Calu3 (cell line): Measurements from ENCODE around the gene CDT1. TPM values are rescaled to one million over a fixed set of nuclear protein-coding genes. Genes with fewer than 3 reads are reported as not detected.

Experiments used
- BruUV-seq: library from RNA; stranded (reverse); fragments of 400-500 nt; replicated peaks from 2 replicates; lab custom pipeline; 2021; lab: Mats Ljungman, UMichigan
- CTCF ChIA-PET: fragments of 300-600 bp; sonication (Branson Sonifier 250); formaldehyde crosslinking; loops from one replicate; lab custom pipeline; 2022; ENCODE audit warnings: antibody characterized with exemption; lab: Charles Lee
- DNase-seq: peaks from one replicate; pipeline ENCODE4 v3.0.0; 2022
- H3K27ac Mint-ChIP-seq: one replicate; pipeline ENCODE4 v1.8.0; 2022; ENCODE audit warnings: mixed read lengths; ENCODE audit not compliant: unreplicated experiment
- H3K27me3 Mint-ChIP-seq: one replicate; pipeline ENCODE4 v1.8.0; 2022; ENCODE audit warnings: mixed read lengths; ENCODE audit not compliant: unreplicated experiment
- H3K36me3 Mint-ChIP-seq: one replicate; pipeline ENCODE4 v1.8.0; 2022; ENCODE audit warnings: mild to moderate bottlenecking, moderate library complexity, mixed read lengths; ENCODE audit not compliant: insufficient read depth, unreplicated experiment
- H3K4me1 Mint-ChIP-seq: one replicate; pipeline ENCODE4 v1.8.0; 2022; ENCODE audit warnings: mild to moderate bottlenecking, low read depth, mixed read lengths; ENCODE audit not compliant: unreplicated experiment
- H3K4me3 Mint-ChIP-seq: one replicate; pipeline ENCODE4 v1.8.0; 2022; ENCODE audit warnings: mild to moderate bottlenecking, low read depth, moderate library complexity, mixed read lengths; ENCODE audit not compliant: unreplicated experiment
- H3K9me3 Mint-ChIP-seq: one replicate; pipeline ENCODE4 v1.8.0; 2022; ENCODE audit warnings: low read depth, mixed read lengths; ENCODE audit not compliant: unreplicated experiment
- intact Hi-C: fragments of 100-400 bp; cut with micrococcal nuclease; formaldehyde crosslinking; loops from one replicate; pipeline ENCODE4 v1.10.0; 2022; ENCODE audit not compliant: unreplicated experiment
- total RNA-seq: library from RNA; stranded (reverse); gene quantifications from 2 replicates; pipeline ENCODE4 v1.2.3, GENCODE V29; 2022
- TF ChIP-seq, protein P1 (sequence below): fragments of 200-600 bp; IDR thresholded peaks from one replicate; pipeline ENCODE4 v1.8.0; 2022; ENCODE audit warnings: antibody characterized with exemption; ENCODE audit not compliant: unreplicated experiment

Gene CDT1
- total RNA-seq, 1 experiment from 2014 or later = 74.8 TPM

DNA sequence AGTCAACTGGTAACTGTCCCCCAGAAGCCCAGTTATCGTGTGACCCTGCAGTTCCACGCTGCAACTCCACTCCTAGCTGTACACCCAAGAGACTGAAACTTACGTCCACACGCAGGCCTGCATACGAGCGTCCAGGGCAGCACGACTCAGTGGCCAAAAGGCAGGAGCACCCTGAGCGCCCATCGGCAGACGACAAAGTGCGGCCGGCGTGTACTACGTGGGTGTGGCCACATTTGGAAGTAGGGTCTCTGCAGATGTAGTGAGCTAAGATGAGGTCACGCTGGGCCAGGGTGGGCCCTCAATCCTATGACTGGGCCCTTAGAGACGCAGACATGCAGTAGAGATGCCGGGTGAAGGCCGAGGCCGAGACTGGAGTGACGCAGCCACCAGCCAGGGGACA, 39.7 kb downstream of the CDT1 start:
- H3K27ac Mint-ChIP-seq = no peak overlapping the region
- no TSS peak for BruUV-seq

DNA sequence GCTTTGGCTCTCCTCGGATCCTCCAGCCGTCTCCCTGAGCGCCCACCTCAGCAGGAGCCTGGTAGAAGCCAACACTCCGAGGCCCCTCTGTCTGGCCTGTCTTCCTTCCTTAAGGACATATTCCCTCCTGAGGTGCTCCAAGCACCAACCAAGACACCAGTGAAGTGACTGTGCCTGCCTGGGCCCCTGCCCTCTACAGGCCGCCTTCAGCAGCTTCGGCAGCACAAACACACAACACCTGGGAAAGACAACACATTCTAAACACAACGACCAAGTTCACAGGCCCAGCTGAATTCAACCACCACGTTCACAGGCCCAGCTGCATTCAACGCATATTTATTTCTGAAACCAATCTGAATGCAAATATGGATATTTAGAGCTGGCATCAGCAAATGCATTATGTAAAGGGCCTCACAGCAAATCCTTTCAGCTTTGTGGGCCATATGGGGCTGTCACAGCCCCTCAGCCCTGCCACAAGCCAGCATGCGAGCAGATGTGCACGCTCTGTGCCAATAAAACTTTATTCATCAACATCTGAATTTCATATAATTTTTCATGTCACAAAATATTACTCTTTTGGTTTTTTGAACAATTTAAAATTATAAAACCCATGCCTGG, 40.9 kb downstream of the CDT1 start:
- intact Hi-C loops = no loop called here
- no TSS peak for BruUV-seq
- no peak for DNase-seq
- TF ChIP-seq, protein P1, sequence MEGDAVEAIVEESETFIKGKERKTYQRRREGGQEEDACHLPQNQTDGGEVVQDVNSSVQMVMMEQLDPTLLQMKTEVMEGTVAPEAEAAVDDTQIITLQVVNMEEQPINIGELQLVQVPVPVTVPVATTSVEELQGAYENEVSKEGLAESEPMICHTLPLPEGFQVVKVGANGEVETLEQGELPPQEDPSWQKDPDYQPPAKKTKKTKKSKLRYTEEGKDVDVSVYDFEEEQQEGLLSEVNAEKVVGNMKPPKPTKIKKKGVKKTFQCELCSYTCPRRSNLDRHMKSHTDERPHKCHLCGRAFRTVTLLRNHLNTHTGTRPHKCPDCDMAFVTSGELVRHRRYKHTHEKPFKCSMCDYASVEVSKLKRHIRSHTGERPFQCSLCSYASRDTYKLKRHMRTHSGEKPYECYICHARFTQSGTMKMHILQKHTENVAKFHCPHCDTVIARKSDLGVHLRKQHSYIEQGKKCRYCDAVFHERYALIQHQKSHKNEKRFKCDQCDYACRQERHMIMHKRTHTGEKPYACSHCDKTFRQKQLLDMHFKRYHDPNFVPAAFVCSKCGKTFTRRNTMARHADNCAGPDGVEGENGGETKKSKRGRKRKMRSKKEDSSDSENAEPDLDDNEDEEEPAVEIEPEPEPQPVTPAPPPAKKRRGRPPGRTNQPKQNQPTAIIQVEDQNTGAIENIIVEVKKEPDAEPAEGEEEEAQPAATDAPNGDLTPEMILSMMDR = no peak
- H3K27me3 Mint-ChIP-seq = no peaks in the 10 kb centered on the region
- H3K36me3 Mint-ChIP-seq = peaks cover 5% of the 10 kb centered on the region
- H3K27ac Mint-ChIP-seq = no peak overlapping the region
- no peaks in the 10 kb centered on the region for H3K9me3 Mint-ChIP-seq
- no peak overlapping the region for H3K4me3 Mint-ChIP-seq
- CTCF ChIA-PET = no interaction called here
- H3K4me1 Mint-ChIP-seq = no peaks in the 10 kb centered on the region

More for the DNA sequence above, 39.7 kb downstream of the CDT1 start:
- CTCF ChIA-PET = no interaction called here
- DNase-seq = no peak
- TF ChIP-seq, protein P1 = no peak
- intact Hi-C loops = no loop called here
- H3K4me1 Mint-ChIP-seq = no peaks in the 10 kb centered on the region
- no peaks in the 10 kb centered on the region for H3K27me3 Mint-ChIP-seq
- no peak overlapping the region for H3K4me3 Mint-ChIP-seq
- no peaks in the 10 kb centered on the region for H3K9me3 Mint-ChIP-seq
- peaks cover 13% of the 10 kb centered on the region for H3K36me3 Mint-ChIP-seq

DNA sequence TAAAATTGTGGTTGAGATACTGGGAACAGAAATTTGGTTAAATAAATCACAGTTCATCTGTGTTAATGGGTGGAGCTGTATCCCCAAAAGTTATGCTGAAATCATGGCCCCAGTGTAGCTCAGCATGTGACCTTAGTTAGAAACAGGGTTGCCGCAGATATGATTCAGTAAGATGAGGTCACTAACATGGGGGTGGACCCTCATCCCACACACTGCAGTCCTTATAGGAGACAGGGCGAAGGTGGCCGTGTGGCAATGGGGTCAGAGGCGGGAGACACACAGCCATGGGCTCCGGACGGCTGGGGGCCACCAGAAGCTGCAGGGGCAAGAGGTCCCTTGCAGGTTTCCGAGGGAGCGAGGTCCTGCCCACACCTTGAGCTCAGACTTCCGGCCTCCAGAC, 42.5 kb downstream of the CDT1 start:
- TF ChIP-seq, protein P1 = no peak
- intact Hi-C loops = no loop called here
- no peak overlapping the region for H3K27ac Mint-ChIP-seq
- no peaks in the 10 kb centered on the region for H3K4me1 Mint-ChIP-seq
- CTCF ChIA-PET = interaction anchor here (0.5 kb wide), 1 partner anchor 170 kb away, joined by 3 read pairs; no protein-coding TSS in a partner anchor
- BruUV-seq = no TSS peak
- H3K9me3 Mint-ChIP-seq = no peaks in the 10 kb centered on the region
- H3K27me3 Mint-ChIP-seq = no peaks in the 10 kb centered on the region
- no peak overlapping the region for H3K4me3 Mint-ChIP-seq
- no peak for DNase-seq
- peaks cover 5% of the 10 kb centered on the region for H3K36me3 Mint-ChIP-seq

DNA sequence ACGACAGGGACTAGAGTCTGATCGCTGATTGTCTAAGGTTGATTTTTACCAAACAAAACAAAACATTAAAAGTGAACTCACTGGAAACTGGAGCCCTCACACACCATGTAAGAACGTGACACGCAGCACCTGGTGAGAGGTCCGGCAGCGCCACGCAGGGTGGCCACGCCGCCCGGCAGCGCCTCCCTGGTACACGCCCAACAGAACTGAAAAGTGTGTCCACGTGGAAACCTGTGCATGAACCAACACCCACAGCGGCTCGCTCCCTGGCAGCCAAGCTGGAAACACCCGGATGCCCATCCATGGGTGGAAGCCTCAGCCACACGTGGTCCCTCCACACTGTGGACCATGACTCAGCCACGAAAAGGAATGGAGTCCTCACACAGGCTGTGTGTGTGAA, 44.1 kb downstream of the CDT1 start:
- Mint-ChIP-seq H3K27me3 (no peaks in the 10 kb centered on the region), H3K9me3 (no peaks in the 10 kb centered on the region), H3K4me3 (no peak overlapping the region), H3K4me1 (no peaks in the 10 kb centered on the region), H3K36me3 (peaks cover 5% of the 10 kb centered on the region), H3K27ac (no peak overlapping the region)
- CTCF ChIA-PET = no interaction called here
- intact Hi-C loops = no loop called here
- no peak for DNase-seq
- no TSS peak for BruUV-seq
- TF ChIP-seq, protein P1 = no peak
